Activated CD8-positive, alpha-beta memory T cell treated with anti-CD3 and anti-CD28 coated beads for 1 hour (primary cell): Measurements from ENCODE around the gene ARPIN.
A peak's percentile ranks its signal among the peaks of the same experiment; 100 is the strongest.
"Not testable (repeated sequence)": the region's sequence is repeated elsewhere in the genome, so short reads cannot be mapped to it uniquely, and the experiment has no call there.

ENCODE experiments used
- DNase-seq, 2 donors: peaks; one replicate each; pipeline ENCODE4 v3.0.0-alpha.2; 2020; ENCODE audit warnings: low read depth in 1 of 2; ENCODE audit errors: extremely low read depth in 1 of 2

The ARPIN gene

DNA sequence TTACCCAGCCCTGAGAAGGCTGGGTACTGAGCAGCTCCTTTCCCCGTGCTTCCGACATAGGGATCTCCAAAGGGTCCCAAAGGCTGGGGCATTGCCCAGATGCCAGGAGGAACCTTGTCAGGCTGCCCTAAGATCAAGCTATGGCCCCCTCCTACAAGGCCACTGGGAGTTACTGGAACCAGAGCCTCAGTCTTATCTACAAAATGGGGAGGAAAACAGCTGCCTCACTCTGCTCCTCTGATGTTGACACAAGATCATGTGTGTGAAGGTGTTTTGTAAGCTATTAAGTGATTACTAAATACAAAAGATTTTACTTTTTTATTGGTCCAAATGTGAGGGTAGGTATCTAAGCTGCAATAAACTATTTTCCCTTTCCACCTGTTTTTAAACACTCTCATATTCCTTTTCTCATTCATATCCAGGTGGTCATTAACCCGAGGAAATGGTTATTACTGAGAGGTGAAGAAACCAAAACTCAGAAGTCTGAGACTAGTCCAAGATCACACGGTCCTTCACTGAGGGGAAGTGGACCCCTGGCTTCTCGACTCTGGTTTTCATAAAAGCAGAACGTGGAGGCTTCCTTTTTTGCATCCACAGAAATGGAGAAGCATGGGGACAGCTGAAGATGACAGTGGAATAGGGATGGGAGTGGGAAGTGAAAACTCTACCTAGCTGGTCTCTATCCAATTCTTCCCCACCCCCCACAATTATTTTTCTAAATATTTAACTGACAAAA is 1.7 kb downstream of the ARPIN start:
- DNase-seq = no peak

- no peak for DNase-seq
These were observed 3.1 kb downstream of the ARPIN start for GRCh38 chr15:89909611-89910010.

GRCh38 chr15:89908226-89908625 is 4.5 kb downstream of the ARPIN start:
- DNase-seq = no peak

GRCh38 chr15:89907289-89907688 is 5.5 kb downstream of the ARPIN start:
- DNase-seq = no peak

DNA sequence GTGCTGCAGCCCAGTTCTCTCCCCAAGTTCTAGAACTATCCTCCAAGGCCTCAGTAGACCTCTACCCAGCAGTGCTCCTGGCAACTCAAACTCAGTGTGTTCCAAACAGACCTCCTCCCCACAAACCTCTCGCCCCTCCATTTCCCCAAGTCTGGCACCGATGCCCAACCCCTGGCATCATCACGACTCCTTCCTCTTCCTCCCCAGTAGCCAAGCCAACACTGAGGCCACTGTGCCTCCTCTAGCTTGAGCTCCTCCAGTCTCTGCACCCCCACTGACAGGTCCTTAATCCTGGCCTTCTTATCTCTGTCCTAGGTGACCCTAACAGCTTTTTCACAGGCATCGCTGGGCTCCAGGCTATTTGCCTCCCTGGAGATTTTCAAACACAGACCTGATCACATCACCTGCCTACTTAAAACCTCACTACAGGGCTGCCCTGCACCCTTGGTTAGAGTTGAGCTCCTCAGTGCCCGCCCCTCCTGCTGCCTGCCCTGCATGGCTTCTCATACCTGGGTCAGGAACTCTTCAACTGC is 6.8 kb downstream of the ARPIN start:
- DNase-seq = no peak

GRCh38 chr15:89904519-89904918 is 8.2 kb downstream of the ARPIN start:
- no peak for DNase-seq

DNA sequence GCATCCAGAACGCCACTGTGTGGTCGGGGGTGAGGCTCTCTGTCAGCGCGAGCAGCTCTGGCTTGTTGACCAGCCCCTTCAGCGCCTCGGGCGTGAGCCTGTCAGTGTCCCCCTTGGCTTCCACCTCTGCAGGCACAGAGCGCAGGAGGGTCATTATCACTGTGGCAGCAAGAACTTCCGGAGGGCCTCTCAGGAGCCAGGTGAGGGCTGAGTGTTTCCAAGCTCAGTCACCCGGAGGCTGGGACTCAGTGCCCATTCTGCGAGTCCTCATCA is 9.0 kb downstream of the ARPIN start:
- DNase-seq = no peak

- DNase-seq = no peak
These were observed 9.5 kb downstream of the ARPIN start for GRCh38 chr15:89903015-89903857.

GRCh38 chr15:89900849-89901248 is 11.9 kb downstream of the ARPIN start:
- DNase-seq = no peak

DNA sequence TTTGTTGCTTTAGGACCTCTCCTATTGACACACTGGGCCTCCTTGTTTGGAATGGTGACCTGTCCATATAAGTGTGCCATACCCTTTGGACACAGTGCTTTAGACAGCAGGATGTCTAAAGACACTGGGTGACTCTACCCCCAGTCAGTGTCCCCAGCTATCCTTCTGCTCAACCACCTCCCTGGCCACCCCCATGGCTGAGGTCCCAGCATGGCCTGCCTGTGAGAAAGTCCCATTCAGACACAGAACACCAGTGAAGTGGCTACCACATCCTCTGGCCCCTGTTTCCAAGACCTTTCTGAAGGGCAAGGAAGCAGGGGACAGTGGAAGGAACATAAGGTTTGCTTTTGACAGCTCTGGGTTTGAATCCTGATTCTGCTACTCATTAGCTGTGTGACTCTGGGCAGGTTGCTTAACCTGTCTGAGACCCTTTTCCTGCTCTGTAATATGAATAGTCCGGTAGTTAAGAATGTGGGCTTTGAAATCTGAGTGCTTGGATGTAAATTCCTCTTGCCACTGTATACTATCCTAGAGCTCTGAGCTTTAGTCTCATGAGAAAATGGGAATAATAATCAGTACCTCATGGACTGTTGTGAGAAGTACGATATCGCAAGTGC is 12.7 kb downstream of the ARPIN start:
- no peak for DNase-seq

DNA sequence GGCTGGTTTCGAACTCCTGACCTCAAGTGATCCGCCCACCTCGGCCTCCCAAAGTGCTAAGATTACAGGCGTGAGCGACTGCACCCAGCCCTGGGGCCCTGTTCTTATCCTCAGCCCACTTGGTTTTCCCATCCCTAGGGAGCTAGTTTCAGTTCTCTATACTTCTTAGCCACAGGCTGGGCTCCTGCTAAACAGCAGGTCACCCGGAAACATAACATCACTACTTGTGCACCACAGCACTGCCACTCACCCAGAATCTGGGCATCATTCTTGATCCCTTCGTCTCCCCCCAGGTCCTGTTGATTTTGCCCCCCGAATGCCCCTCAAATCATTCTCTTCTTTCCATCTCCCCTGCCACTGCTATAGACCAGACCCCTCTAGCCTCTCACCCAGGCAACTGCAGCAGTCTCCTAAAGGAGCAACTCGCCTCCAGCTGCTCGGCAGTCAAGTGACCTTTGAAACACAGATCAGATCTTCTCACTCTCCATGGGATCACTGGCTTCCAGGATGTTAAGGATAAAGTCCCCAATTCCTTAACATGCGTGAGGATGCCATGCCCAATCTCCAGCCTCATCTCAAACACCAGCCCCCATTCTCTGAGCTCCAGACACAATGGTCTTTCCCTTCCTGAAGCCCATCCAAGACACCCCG is 13.3 kb downstream of the ARPIN start:
- no peak for DNase-seq

DNA sequence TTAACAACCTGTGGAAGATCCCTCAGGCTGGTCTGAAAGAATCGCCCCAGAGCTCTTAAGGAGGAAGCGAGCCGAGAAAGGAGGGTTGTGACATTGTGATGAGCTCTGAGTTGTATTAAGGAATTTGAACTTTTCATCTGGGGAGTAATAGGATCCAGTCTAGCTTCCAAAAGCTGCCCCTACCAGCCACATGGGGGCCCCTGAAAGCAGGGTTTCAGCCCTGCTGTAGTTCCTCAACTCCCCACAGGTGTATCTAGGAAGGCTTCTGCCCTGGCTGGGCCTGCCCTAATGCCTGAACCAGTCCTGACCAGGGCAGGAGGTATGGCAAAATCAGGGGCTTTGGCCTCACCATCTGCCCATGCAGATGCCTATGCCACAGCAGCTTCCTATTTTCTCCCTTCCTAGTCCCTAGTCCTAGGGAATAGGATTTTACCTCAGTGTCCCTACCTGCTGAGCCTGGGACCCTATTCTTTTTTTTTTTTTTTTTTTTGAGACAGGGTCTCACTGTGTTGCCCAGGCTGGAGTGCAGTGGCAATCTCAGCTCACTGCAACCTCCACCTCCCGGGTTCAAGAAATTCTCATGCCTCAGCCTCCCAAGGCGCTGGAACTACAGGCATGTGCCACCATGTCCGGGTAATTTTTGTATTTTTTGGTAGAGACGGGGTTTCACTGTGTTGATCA is 14.0 kb downstream of the ARPIN start:
- DNase-seq = peak in 1 of 2 donors; percentile 8

GRCh38 chr15:89898146-89898545 is 14.6 kb downstream of the ARPIN start:
- DNase-seq = no peak

DNA sequence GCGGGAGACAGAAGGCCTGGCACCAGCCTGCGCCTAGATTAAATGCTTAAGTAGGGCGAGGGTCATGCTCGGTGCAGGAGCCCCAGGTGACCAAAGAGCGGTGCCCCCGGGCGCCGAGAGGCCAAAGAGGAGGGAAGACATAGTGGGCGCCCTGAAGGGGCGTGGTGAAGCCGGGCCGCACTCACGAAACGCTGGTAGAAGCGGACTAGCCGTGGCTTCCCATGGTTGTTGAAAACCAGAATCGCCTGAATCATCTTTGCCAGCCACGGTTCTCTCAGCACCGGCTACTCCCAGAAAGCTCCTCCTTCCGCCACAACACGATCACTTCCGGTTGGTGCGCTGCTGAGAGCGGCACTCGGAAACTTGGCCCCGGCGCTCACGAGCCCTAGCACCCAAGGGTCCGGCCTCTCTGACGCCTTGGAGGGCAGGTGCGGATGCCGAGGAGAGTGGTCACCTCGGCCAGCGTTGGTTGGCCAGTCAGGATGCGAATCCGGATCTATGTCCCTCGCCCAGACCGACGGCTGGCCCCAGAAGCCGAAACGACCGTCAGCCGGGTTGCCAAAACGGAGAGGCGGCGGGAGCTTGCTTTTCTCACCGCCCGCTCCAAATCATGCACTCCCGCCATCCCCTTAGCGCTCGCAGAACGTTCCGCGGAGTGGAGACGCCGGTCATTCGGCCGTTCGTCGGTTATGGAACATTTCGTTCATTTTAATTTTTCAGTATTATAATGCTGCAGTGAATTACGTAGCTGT is 18.9 kb downstream of the ARPIN start, which contains the start of gene AP3S2:
Gene AP3S2, minus strand, starts transcription at position 299 of the 752 bp plus-strand sequence. Its CDS starts 45 bp downstream, at position 254.
- DNase-seq = peak; percentile 76 to 80

GRCh38 chr15:89893027-89893426 is 19.7 kb downstream of the ARPIN start:
- no peak for DNase-seq

- DNase-seq = no peak
These were observed 24.4 kb downstream of the ARPIN start for GRCh38 chr15:89888214-89888804.

DNA sequence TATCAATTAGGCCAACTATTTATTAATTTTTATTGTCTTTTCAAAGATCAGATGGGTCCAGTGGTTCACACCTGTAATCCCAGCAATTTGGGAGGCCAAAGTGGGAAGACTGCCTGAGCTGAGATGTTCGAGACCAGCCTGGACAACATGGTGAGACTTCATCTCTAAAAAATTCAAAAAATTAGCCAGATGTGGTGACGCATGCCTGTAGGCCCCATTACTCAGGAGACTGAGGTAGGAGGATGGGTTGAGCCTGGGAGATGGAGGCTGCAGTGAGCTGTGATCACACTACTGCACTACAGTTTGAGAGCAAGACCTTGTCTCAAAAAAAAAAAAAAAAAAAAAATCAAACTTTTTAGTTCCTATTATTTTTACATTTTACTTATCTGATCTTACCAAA is 27.1 kb downstream of the ARPIN start:
- no peak for DNase-seq

- DNase-seq = not testable (repeated sequence)
These were observed 27.6 kb downstream of the ARPIN start for GRCh38 chr15:89885179-89885578.

DNA sequence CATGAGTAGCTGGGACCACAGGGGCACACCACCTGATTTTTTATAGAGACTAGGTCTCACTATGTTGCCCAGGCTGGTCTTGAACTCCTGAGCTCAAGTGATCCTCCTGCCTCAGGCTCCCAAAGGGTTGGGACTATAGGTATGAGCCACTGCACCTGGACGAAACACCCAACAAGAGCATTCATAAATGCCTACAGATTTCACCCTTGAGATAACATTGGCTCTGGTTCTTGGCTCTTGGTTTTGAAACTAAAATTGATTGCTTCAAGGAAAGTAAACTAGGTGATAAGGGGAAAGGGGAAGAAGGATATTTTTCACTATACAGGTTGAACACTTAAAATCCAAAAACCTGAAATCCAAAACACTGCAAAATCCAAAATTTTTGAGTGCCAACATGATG is 29.2 kb downstream of the ARPIN start:
- no peak for DNase-seq
